Sigmoid colon (tissue), 4 donors: ENCODE measurements around the gene FBXO17.

Experiments
- CTCF ChIP-seq, 4 experiments: fragments of 450-650 bp in 3 of 4; fragments of 200-600 bp in 1 of 4; IDR thresholded peaks; one replicate each; pipeline ENCODE4 v1.5.1; 2016 to 2019; ENCODE audit warnings: antibody characterized with exemption in 4 of 4, mild to moderate bottlenecking in 3 of 4, moderate library complexity in 2 of 4
- POLR2AphosphoS5 ChIP-seq, 4 donors: sonication (generic); formaldehyde crosslinking; IDR thresholded peaks; one replicate each; pipeline ENCODE4 v1.6.1; 2017; ENCODE audit warnings: antibody characterized with exemption in 4 of 4

GRCh38 chr19:38979812-38980211, 4.3 kb upstream of the FBXO17 start:
- no peak for TF ChIP-seq CTCF (IDR thresholded peaks at IDR 0.05)
- TF ChIP-seq POLR2AphosphoS5 (IDR thresholded peaks at IDR 0.05): no peak
